Gastroesophageal sphincter (tissue), 4 donors: Measurements from ENCODE around the gene INPP5A. TPM values are rescaled to one million over a fixed set of nuclear protein-coding genes. Genes with fewer than 3 reads are reported as not detected.
A peak's percentile ranks its signal among the peaks of the same experiment; 100 is the strongest.

Source experiments
- ATAC-seq: fragments of 150-250 bp; one replicate; pipeline ENCODE4 v1.9.1; 2016; ENCODE audit warnings: mild to moderate bottlenecking, moderate library complexity
- H3K27ac ChIP-seq, 4 donors: fragments of 200-600 bp; sonication (generic) in 3 of 4; 1 replicate in 3 of 4; 2 replicates in 1 of 4; pipeline ENCODE4 v1.5.1; 2016 to 2019
- H3K27me3 ChIP-seq: fragments of 200-600 bp; sonication (generic); one replicate; pipeline ENCODE4 v1.5.1; 2019
- H3K36me3 ChIP-seq, 2 donors: fragments of 200-600 bp; sonication (generic); one replicate each; pipeline ENCODE4 v1.5.1; 2019; ENCODE audit warnings: control low read depth in 1 of 2
- H3K4me1 ChIP-seq, 3 donors: fragments of 200-600 bp; sonication (generic); 1 replicate in 2 of 3; 2 replicates in 1 of 3; pipeline ENCODE4 v1.5.1; 2016 to 2019; ENCODE audit warnings: control low read depth in 2 of 3
- H3K4me3 ChIP-seq, 2 donors: fragments of 200-600 bp; sonication (generic); one replicate each; pipeline ENCODE4 v1.5.1; 2019; ENCODE audit warnings: mild to moderate bottlenecking in 1 of 2, moderate library complexity in 1 of 2
- H3K9me3 ChIP-seq, 3 donors: fragments of 200-600 bp; sonication (generic); one replicate each; pipeline ENCODE4 v1.5.1; 2017 to 2019; ENCODE audit warnings: control low read depth in 2 of 3
- EP300 ChIP-seq: sonication (generic); formaldehyde crosslinking; IDR thresholded peaks from one replicate; pipeline ENCODE4 v1.6.1; 2017; ENCODE audit warnings: antibody characterized with exemption, mild to moderate bottlenecking
- POLR2A ChIP-seq, 2 donors: fragments of 450-650 bp; IDR thresholded peaks; one replicate each; pipeline ENCODE4 v1.6.1; 2017; ENCODE audit warnings: antibody characterized with exemption in 2 of 2, mild to moderate bottlenecking in 2 of 2, moderate library complexity in 1 of 2
- POLR2AphosphoS5 ChIP-seq: sonication (generic); formaldehyde crosslinking; IDR thresholded peaks from one replicate; pipeline ENCODE4 v1.6.1; 2017; ENCODE audit warnings: antibody characterized with exemption
- WGBS, 2 donors: methylation state at CpG; one replicate each; pipeline ENCODE4 v1.1.5; 2018; ENCODE audit warnings: low coverage in 1 of 2; 5-methylcytosine and 5-hydroxymethylcytosine counted together
- total RNA-seq, 4 donors: library from RNA; depleted of rRNA; stranded (reverse); fragments of >200 nt; gene quantifications; one replicate each; pipeline ENCODE4 v1.1.0, GENCODE V29; 2016
- TF ChIP-seq, protein P1 (sequence below), 4 experiments: fragments of 200-600 bp in 2 of 4; fragments of 450-650 bp in 2 of 4; sonication (generic) in 1 of 4; IDR thresholded peaks; one replicate each; pipeline ENCODE4 v1.5.1; 2017 to 2019; ENCODE audit warnings: antibody characterized with exemption in 4 of 4, mild to moderate bottlenecking in 2 of 4, moderate library complexity in 2 of 4

The INPP5A gene
- total RNA-seq, 4 donors from 2014 or later: 111 to 288 (median 215) TPM

DNA sequence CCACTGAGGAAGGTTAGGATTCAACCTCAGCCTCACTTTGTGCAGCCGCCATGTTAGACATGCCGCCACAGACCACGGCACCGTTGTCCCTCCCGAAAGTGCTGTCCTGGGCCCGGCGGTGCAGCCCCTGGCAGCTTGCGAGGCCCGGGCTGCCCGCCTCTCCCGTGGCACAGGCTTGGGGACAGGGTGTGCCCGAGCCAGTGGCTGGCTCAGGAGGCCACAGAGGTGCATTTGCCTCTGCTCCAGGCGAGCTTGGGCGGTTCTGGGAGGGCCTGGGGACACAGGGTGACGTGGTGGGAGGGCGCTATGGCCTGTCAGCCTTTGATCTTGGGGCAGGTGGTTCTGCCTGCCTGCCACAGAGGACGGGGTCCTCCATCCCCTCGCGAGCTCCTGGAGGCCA is 207.3 kb downstream of the INPP5A start:
- Histone ChIP-seq H3K4me1 (peaks cover 0 to 35% (median 0%) of the 10 kb centered on the region in 3 donors), H3K36me3 (peaks cover 0 to 59% of the 10 kb centered on the region in 2 donors), H3K27me3 (no peaks in the 10 kb centered on the region), H3K9me3 (no peaks in the 10 kb centered on the region), H3K27ac (peak overlapping the region in 1 of 4 donors; percentile 54), H3K4me3 (no peak overlapping the region)
- TF ChIP-seq EP300 (no peak), POLR2A (IDR thresholded peaks at IDR 0.05) (no peak)
- TF ChIP-seq, protein P1, sequence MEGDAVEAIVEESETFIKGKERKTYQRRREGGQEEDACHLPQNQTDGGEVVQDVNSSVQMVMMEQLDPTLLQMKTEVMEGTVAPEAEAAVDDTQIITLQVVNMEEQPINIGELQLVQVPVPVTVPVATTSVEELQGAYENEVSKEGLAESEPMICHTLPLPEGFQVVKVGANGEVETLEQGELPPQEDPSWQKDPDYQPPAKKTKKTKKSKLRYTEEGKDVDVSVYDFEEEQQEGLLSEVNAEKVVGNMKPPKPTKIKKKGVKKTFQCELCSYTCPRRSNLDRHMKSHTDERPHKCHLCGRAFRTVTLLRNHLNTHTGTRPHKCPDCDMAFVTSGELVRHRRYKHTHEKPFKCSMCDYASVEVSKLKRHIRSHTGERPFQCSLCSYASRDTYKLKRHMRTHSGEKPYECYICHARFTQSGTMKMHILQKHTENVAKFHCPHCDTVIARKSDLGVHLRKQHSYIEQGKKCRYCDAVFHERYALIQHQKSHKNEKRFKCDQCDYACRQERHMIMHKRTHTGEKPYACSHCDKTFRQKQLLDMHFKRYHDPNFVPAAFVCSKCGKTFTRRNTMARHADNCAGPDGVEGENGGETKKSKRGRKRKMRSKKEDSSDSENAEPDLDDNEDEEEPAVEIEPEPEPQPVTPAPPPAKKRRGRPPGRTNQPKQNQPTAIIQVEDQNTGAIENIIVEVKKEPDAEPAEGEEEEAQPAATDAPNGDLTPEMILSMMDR (IDR thresholded peaks at IDR 0.05): no peak
- ATAC-seq: no peak
- no CpG with 5 or more reads among the region's 19 CpGs for WGBS, 2 donors

DNA sequence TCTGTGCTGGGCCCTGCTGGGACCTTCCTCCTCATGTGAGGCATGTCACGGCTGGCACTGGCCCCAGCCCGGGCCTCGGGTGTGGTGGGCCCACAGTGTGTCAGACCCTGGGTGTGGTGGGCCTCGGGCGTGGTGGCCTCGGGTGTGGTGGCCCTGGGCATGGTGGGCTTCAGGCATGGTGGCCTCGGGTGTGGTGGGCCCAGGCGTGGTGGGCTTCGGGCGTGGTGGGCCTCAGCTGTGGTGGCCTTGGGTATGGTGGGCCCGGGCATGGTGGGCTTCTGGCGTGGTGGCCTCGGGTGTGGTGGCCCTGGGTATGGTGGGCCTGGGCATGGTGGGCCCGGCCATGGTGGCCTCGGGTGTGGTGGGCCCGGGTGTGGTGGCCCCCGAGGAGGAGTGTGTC is 207.9 kb downstream of the INPP5A start:
- Histone ChIP-seq H3K4me1 (peaks cover 0 to 35% (median 0%) of the 10 kb centered on the region in 3 donors), H3K36me3 (peaks cover 0 to 62% of the 10 kb centered on the region in 2 donors), H3K27me3 (no peaks in the 10 kb centered on the region), H3K4me3 (no peak overlapping the region), H3K9me3 (no peaks in the 10 kb centered on the region), H3K27ac (peak overlapping the region in 2 of 4 donors; percentile 54 to 59)
- no peak for ATAC-seq
- TF ChIP-seq, protein P1 (IDR thresholded peaks at IDR 0.05): no peak
- TF ChIP-seq EP300: no peak
- no peak for TF ChIP-seq POLR2A (IDR thresholded peaks at IDR 0.05)
- no peak for TF ChIP-seq POLR2AphosphoS5
- WGBS, 2 donors: no CpG with 5 or more reads among the region's 17 CpGs

DNA sequence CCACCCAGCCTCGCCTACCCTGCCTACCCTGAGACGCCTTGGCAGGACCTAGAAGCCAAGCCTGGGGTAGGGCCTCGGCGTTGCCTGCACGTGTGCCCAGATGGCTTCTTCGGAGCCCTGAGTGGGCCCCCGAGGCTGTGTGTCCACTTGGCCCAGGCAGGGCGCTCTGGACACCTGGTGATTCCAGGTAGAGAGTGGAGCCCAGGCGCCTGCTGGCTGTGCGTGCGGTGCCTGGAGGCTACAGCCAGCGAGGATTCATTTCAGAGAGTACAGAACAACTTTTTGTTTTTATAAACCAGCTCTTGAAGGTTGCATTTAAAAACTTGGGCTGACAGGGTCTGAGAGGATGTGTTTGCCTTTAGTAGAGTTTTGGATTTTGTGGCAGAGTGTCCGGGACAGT is 208.4 kb downstream of the INPP5A start:
- ATAC-seq: no peak
- Histone ChIP-seq H3K4me1 (peaks cover 0 to 35% (median 0%) of the 10 kb centered on the region in 3 donors), H3K4me3 (no peak overlapping the region), H3K36me3 (peaks cover 0 to 62% of the 10 kb centered on the region in 2 donors), H3K9me3 (no peaks in the 10 kb centered on the region), H3K27me3 (no peaks in the 10 kb centered on the region), H3K27ac (peak overlapping the region in 2 of 4 donors; percentile 54 to 59)
- TF ChIP-seq POLR2A (IDR thresholded peaks at IDR 0.05): no peak
- TF ChIP-seq EP300: no peak
- no peak for TF ChIP-seq POLR2AphosphoS5
- TF ChIP-seq, protein P1 (IDR thresholded peaks at IDR 0.05): no peak
- WGBS, 2 donors: 91% methylated on average over 9 of the region's 13 CpGs; no CpG with 5 or more reads in 1 of the 2 donors

DNA sequence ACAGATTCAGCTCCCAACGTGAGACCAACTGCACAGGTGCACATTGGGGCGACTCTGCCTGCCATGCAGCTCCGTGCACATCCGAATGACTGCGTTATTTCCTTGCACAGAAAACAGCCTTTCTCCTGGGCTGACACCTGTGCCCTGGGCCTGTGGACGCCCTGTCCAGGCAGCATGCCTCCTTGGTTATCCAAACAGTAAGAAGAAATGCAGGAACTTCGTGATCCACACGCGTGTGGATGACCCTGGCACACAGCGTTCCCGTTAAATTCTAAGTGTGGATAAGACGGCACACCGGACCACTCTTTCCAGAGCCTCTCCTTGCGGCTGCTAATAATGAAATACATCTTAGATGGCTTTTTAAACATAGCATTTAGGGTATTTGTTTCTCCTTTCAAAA is 208.8 kb downstream of the INPP5A start:
- no peak for ATAC-seq
- 65% methylated on average over 5 of the region's 14 CpGs; no CpG with 5 or more reads in 1 of the 2 donors for WGBS, 2 donors
- Histone ChIP-seq H3K4me1 (peaks cover 0 to 35% (median 0%) of the 10 kb centered on the region in 3 donors), H3K36me3 (peaks cover 0 to 62% of the 10 kb centered on the region in 2 donors), H3K9me3 (no peaks in the 10 kb centered on the region), H3K4me3 (no peak overlapping the region), H3K27me3 (no peaks in the 10 kb centered on the region), H3K27ac (peak overlapping the region in 3 of 4 donors; percentile 43 to 59 (median 54))
- TF ChIP-seq POLR2A (IDR thresholded peaks at IDR 0.05) (no peak), POLR2AphosphoS5 (no peak), EP300 (no peak)
- TF ChIP-seq, protein P1 (IDR thresholded peaks at IDR 0.05): no peak

DNA sequence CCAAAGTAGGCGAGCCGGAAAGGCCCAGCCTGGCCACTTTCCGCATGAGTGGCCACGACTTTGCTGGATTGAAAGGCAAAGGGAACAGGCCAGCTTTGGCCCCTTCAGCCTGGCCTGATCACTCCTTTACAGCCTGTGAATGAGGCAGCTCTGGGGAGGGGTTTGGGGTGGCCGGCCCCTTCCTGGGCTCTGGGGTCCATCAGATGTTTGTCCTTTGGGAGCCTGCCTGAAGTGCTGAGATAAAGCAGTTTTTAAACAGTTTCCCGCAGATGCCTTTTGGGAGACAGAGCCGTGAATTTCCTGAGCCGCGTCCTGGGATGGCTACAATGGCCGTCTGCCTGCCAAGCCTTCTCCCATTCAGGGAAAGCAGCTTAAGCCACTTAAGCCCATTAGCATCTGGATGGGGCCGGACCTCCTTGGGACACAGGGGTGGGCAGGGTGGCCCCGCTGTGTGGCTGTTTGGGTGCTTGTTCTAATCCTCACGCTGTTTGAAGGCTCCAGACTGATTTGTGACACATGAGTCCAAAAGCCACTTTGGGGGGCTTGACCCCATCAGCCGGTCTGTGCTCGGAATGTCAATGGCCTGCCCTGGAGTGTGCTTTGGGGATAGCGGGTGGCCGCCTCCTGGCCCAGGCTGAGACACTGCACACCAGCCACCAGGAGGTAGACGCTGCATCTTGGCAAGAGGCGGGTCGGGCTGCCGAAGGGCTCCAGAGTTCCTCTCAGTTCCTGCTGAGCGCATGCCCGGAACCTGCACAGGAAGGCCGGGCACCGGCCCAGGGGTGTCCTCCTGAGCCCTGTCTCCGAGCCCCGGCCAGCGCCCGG is 209.4 kb downstream of the INPP5A start:
- peak; percentile 52 for ATAC-seq
- Histone ChIP-seq H3K36me3 (peaks cover 0 to 62% of the 10 kb centered on the region in 2 donors), H3K27me3 (no peaks in the 10 kb centered on the region), H3K4me3 (no peak overlapping the region), H3K27ac (peak overlapping the region in 3 of 4 donors; percentile 43 to 59 (median 54)), H3K4me1 (peaks cover 0 to 35% (median 0%) of the 10 kb centered on the region in 3 donors), H3K9me3 (no peaks in the 10 kb centered on the region)
- TF ChIP-seq POLR2A (IDR thresholded peaks at IDR 0.05): no peak
- TF ChIP-seq, protein P1 (IDR thresholded peaks at IDR 0.05): peak in 1 of 4 experiments; percentile 54
- 100% methylated on average over 1 of the region's 29 CpGs; no CpG with 5 or more reads in 1 of the 2 donors for WGBS, 2 donors
